CD8-positive, alpha-beta memory T cell (primary cell): ENCODE results near the gene ADIPOQ. TPM values are rescaled to one million over a fixed set of nuclear protein-coding genes. Genes with fewer than 3 reads are reported as not detected.
A peak's percentile ranks its signal among the peaks of the same experiment; 100 is the strongest.
"Not testable (repeated sequence)": the region's sequence is repeated elsewhere in the genome, so short reads cannot be mapped to it uniquely, and the experiment has no call there.

Experiments
- CTCF ChIA-PET: fragments of 350-600 bp; sonication (Branson Sonifier 250); formaldehyde crosslinking; loops from one replicate; lab custom pipeline; 2021; ENCODE audit warnings: antibody characterized with exemption; lab: Charles Lee
- POLR2A ChIA-PET: fragments of 350-600 bp; sonication (Branson Sonifier 250); formaldehyde crosslinking; loops from one replicate; lab custom pipeline; 2021; ENCODE audit warnings: antibody characterized with exemption; lab: Charles Lee
- DNase-seq, 5 donors: peaks; one replicate each; pipeline versions ENCODE4 v3.0.0 to v3.0.0-alpha.2; 2020 to 2022; ENCODE audit warnings: mixed read lengths in 1 of 5
- H3K27ac ChIP-seq: one replicate; pipeline ENCODE4 v1.7.0; 2013; ENCODE audit warnings: low read depth, mild to moderate bottlenecking, low read length, moderate library complexity
- H3K27me3 ChIP-seq: 2 replicates; pipeline ENCODE4 v1.7.0; 2013; ENCODE audit warnings: low read length, mild to moderate bottlenecking; ENCODE audit not compliant: insufficient read depth, poor library complexity, severe bottlenecking
- H3K36me3 ChIP-seq: 2 replicates; pipeline ENCODE4 v1.7.0; 2013; ENCODE audit warnings: mild to moderate bottlenecking, low read length, moderate library complexity; ENCODE audit not compliant: insufficient read depth
- H3K4me1 ChIP-seq: 2 replicates; pipeline ENCODE4 v1.7.0; 2013; ENCODE audit warnings: mild to moderate bottlenecking, low read length, moderate library complexity; ENCODE audit not compliant: insufficient read depth
- H3K4me3 ChIP-seq: 2 replicates; pipeline ENCODE4 v1.7.0; 2013; ENCODE audit warnings: mild to moderate bottlenecking, low read length
- H3K9me3 ChIP-seq: 2 replicates; pipeline ENCODE4 v1.7.0; 2013; ENCODE audit warnings: mild to moderate bottlenecking, low read length
- H3K27ac Mint-ChIP-seq, 8 donors: one replicate each; pipeline ENCODE4 v1.8.0; 2020 to 2021; ENCODE audit warnings: mixed read lengths in 8 of 8, mild to moderate bottlenecking in 6 of 8, inconsistent platforms in 3 of 8, moderate library complexity in 3 of 8
- H3K27me3 Mint-ChIP-seq, 2 donors: one replicate each; pipeline ENCODE4 v1.8.0; 2020 to 2021; ENCODE audit warnings: mixed read lengths in 2 of 2, mild to moderate bottlenecking in 1 of 2, moderate library complexity in 1 of 2
- H3K36me3 Mint-ChIP-seq, 3 donors: one replicate each; pipeline ENCODE4 v1.8.0; 2020 to 2021; ENCODE audit warnings: mixed read lengths in 3 of 3, inconsistent platforms in 1 of 3, mild to moderate bottlenecking in 1 of 3
- H3K4me1 Mint-ChIP-seq, 3 donors: one replicate each; pipeline ENCODE4 v1.8.0; 2020 to 2021; ENCODE audit warnings: mixed read lengths in 3 of 3, inconsistent platforms in 1 of 3, mild to moderate bottlenecking in 1 of 3
- H3K4me3 Mint-ChIP-seq, 7 donors: one replicate each; pipeline ENCODE4 v1.8.0; 2020 to 2021; ENCODE audit warnings: mixed read lengths in 7 of 7, mild to moderate bottlenecking in 6 of 7, moderate library complexity in 4 of 7, inconsistent platforms in 2 of 7
- H3K9me3 Mint-ChIP-seq, 5 donors: one replicate each; pipeline ENCODE4 v1.8.0; 2020 to 2022; ENCODE audit warnings: mixed read lengths in 5 of 5, mild to moderate bottlenecking in 3 of 5, moderate library complexity in 2 of 5, inconsistent platforms in 1 of 5
- polyA plus RNA-seq: library from polyadenylated mRNA; unstranded; fragments of 300-500 nt; fragmentation: Illumina TruSeq; gene quantifications from one replicate; pipeline ENCODE4 v1.2.3, GENCODE V29; 2021
- total RNA-seq, 2 experiments: library from RNA; stranded (reverse); gene quantifications; one replicate each; pipeline ENCODE4 v1.2.3, GENCODE V29; 2021

Gene ADIPOQ
- total and polyA plus RNA-seq, 3 experiments from 2014 or later, result not detected

DNA sequence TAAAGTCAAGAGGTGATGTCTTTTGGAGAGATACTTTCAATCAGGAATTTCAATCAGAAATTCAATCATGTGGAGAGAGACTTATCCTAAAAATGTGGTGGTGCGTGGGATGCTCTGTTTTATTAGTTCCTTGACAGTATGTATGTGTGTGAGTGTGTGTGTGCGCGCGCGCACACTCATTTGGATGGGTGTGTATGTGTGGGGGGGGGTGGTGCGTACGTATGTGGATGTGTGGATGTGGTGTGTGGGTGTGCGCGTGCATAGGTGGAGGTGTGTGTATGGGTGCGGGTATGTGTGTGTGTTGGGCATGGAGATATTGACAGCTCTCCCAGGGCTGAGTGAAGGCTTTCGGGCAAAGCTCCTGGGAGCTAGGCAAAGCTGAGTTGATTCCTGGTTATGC, 2.4 kb downstream of the ADIPOQ start:
- Mint-ChIP-seq H3K9me3 (no peaks in the 10 kb centered on the region), H3K4me3 (no peak overlapping the region), H3K36me3 (no peaks in the 10 kb centered on the region), H3K4me1 (peaks cover 6 to 8% (median 7%) of the 10 kb centered on the region in 3 donors), H3K27me3 (peaks cover 13 to 19% of the 10 kb centered on the region in 2 donors), H3K27ac (no peak overlapping the region)
- Histone ChIP-seq H3K9me3 (no peaks in the 10 kb centered on the region), H3K27ac (no peak overlapping the region), H3K4me3 (no peak overlapping the region), H3K27me3 (no peaks in the 10 kb centered on the region), H3K36me3 (no peaks in the 10 kb centered on the region), H3K4me1 (no peaks in the 10 kb centered on the region)
- CTCF ChIA-PET, result interaction anchor here (0.9 kb wide), 1 partner anchor 86 kb away, joined by 3 read pairs; no protein-coding TSS in a partner anchor
- DNase-seq, result no peak
- POLR2A ChIA-PET, result no interaction called here

DNA sequence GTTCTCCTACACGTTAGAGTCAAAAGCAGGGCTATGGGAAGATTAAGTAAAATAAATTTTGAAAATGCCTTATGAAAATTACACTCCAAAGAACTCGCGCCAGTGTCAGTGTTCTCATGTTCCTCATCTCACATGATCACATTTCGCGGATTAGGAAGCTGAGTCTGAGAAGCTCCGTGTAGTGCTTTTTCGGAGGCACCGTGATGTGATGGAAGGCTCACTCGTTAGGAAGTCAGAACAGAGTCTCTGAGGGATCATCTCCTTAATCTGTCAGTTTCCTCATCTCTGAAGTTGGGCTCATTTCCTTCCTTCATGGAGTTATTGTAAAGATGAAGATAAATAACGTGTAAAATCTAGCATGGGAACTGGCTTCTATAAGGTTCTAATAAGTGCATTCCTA, 3.2 kb downstream of the ADIPOQ start:
- DNase-seq, result no peak
- H3K4me3 Mint-ChIP-seq, result no peak overlapping the region
- no peaks in the 10 kb centered on the region for H3K9me3 Mint-ChIP-seq
- Histone ChIP-seq H3K27ac (no peak overlapping the region), H3K9me3 (no peaks in the 10 kb centered on the region), H3K4me1 (no peaks in the 10 kb centered on the region), H3K4me3 (no peak overlapping the region), H3K27me3 (no peaks in the 10 kb centered on the region), H3K36me3 (no peaks in the 10 kb centered on the region)
- peaks cover 13 to 19% of the 10 kb centered on the region in 2 donors for H3K27me3 Mint-ChIP-seq
- ChIA-PET CTCF (interaction anchor here (0.9 to 1.6 kb wide), 2 partner anchors 85 to 87 kb away, joined by 3 to 7 read pairs; partner anchors contain the start of gene ST6GAL1), POLR2A (no interaction called here)
- no peaks in the 10 kb centered on the region for H3K36me3 Mint-ChIP-seq
- H3K27ac Mint-ChIP-seq, result no peak overlapping the region
- H3K4me1 Mint-ChIP-seq, result peaks cover 6 to 8% (median 8%) of the 10 kb centered on the region in 3 donors

DNA sequence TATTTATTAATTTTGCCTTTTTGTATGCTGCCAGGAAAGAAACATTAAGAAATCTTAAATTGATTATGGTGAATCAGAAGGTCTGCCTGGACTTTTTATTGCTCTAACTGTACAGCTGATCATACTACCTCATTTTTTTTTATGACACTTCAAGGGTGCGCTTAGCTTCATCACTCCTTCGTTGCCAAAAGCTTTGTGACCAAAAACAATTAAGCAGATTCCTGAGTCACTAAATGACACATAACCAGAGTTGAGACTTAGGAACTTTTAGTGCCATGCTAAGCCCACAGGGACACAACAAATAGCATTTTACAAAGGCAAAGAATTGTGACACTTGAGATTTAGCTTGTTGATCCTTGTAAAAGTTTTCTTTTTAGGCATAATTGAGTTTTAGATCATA, 4.9 kb downstream of the ADIPOQ start:
- peaks cover 14 to 19% of the 10 kb centered on the region in 2 donors for H3K27me3 Mint-ChIP-seq
- DNase-seq, result no peak
- H3K27ac Mint-ChIP-seq, result no peak overlapping the region
- Histone ChIP-seq H3K9me3 (no peaks in the 10 kb centered on the region), H3K4me1 (no peaks in the 10 kb centered on the region), H3K4me3 (no peak overlapping the region), H3K27me3 (no peaks in the 10 kb centered on the region), H3K27ac (no peak overlapping the region), H3K36me3 (no peaks in the 10 kb centered on the region)
- CTCF ChIA-PET, result interaction anchor here (1.0 to 5.0 kb wide), 5 partner anchors 87 to 316 kb away, joined by 3 to 116 read pairs (median 5); partner anchors contain the start of genes RPL39L and ST6GAL1
- H3K4me1 Mint-ChIP-seq, result peaks cover 16 to 19% (median 18%) of the 10 kb centered on the region in 3 donors
- POLR2A ChIA-PET, result no interaction called here
- H3K9me3 Mint-ChIP-seq, result no peaks in the 10 kb centered on the region
- H3K36me3 Mint-ChIP-seq, result no peaks in the 10 kb centered on the region
- H3K4me3 Mint-ChIP-seq, result no peak overlapping the region

DNA sequence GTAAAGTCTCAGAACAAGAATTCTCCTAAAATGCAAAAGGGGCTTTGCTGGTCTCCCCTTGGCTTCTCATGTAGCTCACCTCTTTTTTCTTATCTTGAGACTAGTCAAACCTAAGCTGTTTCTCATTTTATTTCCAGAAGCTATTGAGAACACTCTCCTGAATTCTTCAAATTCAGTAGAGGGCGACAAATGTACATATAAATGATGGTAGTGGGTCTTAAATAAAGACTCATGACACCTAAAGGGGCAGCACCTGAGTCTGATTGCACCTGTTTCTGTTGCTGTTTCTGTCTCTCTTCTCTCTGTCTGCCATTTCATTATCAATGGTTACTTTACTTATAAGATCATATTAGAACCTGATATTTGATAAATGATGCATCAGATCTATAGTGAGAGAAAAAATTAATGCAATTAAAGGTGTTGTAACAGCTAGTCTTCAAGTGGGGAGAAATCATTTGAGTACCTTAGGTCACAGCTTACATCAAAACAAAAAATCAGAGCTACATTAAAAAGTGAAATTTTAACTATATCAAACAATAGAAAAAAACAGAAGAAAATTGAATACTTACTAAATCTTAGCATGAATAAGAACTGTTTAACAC, 7.0 kb downstream of the ADIPOQ start:
- Histone ChIP-seq H3K4me1 (no peaks in the 10 kb centered on the region), H3K27me3 (no peaks in the 10 kb centered on the region), H3K27ac (no peak overlapping the region), H3K36me3 (no peaks in the 10 kb centered on the region), H3K9me3 (no peaks in the 10 kb centered on the region), H3K4me3 (no peak overlapping the region)
- Mint-ChIP-seq H3K9me3 (no peaks in the 10 kb centered on the region), H3K27ac (peak overlapping the region in 4 of 8 donors; percentile 22 to 71 (median 48)), H3K36me3 (no peaks in the 10 kb centered on the region), H3K4me3 (no peak overlapping the region), H3K27me3 (peaks cover 14 to 19% of the 10 kb centered on the region in 2 donors), H3K4me1 (peaks cover 18 to 26% (median 18%) of the 10 kb centered on the region in 3 donors)
- DNase-seq, result peak in 2 of 5 donors; percentile 59 to 65
- CTCF ChIA-PET, result interaction anchor here (0.6 to 5.0 kb wide), 53 partner anchors 10 to 320 kb away, joined by 3 to 116 read pairs (median 7); partner anchors contain the start of genes RPL39L and ST6GAL1
- POLR2A ChIA-PET, result interaction anchor here (0.7 to 2.6 kb wide), 6 partner anchors 82 to 1251 kb away, joined by 3 to 22 read pairs (median 8); partner anchors contain the start of gene ST6GAL1

DNA sequence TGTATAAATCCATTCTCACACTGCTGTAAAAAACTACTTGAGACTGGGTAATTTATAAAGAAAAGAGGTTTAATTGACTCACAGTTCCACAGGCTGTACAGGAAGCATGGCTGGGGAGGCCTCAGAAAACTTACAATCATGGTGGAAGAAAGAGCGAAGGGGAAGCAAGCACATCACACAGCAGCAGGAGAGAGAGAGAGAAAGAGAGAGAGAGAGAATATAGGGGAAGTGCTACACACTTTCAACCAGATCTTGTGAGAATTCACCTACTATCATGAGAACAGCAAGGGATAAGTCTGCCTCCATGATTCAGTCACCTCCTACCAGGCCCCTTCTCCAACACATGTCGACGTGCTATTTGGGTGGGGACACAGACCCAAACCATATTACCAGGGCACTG, 9.3 kb downstream of the ADIPOQ start:
- H3K4me1 ChIP-seq, result not testable (repeated sequence)

DNA sequence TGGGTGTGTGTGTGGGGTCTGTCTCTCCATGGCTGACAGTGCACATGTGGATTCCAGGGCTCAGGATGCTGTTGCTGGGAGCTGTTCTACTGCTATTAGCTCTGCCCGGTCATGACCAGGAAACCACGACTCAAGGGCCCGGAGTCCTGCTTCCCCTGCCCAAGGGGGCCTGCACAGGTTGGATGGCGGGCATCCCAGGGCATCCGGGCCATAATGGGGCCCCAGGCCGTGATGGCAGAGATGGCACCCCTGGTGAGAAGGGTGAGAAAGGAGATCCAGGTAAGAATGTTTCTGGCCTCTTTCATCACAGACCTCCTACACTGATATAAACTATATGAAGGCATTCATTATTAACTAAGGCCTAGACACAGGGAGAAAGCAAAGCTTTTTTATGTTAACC, 10.5 kb downstream of the ADIPOQ start:
- Histone ChIP-seq H3K36me3 (no peaks in the 10 kb centered on the region), H3K27ac (no peak overlapping the region), H3K27me3 (no peaks in the 10 kb centered on the region), H3K9me3 (no peaks in the 10 kb centered on the region), H3K4me3 (no peak overlapping the region), H3K4me1 (no peaks in the 10 kb centered on the region)
- Mint-ChIP-seq H3K27me3 (peaks cover 0 to 1% of the 10 kb centered on the region in 2 donors), H3K4me3 (no peak overlapping the region), H3K9me3 (no peaks in the 10 kb centered on the region), H3K4me1 (peaks cover 18 to 26% (median 18%) of the 10 kb centered on the region in 3 donors), H3K36me3 (no peaks in the 10 kb centered on the region), H3K27ac (no peak overlapping the region)
- ChIA-PET POLR2A (no interaction called here), CTCF (interaction anchor here (1.4 to 1.6 kb wide), 2 partner anchors 56 to 79 kb away, joined by 4 to 6 read pairs; no protein-coding TSS in a partner anchor)
- DNase-seq, result no peak

More for the DNA sequence above, 9.3 kb downstream of the ADIPOQ start:
- not testable (repeated sequence) for H3K27me3 Mint-ChIP-seq, H3K36me3 ChIP-seq, H3K27ac ChIP-seq, H3K9me3 Mint-ChIP-seq, DNase-seq, H3K27me3 ChIP-seq, H3K4me3 ChIP-seq, H3K9me3 ChIP-seq, H3K4me3 Mint-ChIP-seq, H3K36me3 Mint-ChIP-seq
- Mint-ChIP-seq H3K27ac (peak overlapping the region in 3 of 8 donors; percentile 1 to 29 (median 8)), H3K4me1 (peaks cover 18 to 26% (median 18%) of the 10 kb centered on the region in 3 donors)
- POLR2A ChIA-PET, result interaction anchor here (0.5 kb wide), 1 partner anchor 8 kb away, joined by 3 read pairs; no protein-coding TSS in a partner anchor
- CTCF ChIA-PET, result interaction anchor here (1.6 to 5.0 kb wide), 2 partner anchors 57 to 312 kb away, joined by 4 to 53 read pairs; no protein-coding TSS in a partner anchor

DNA sequence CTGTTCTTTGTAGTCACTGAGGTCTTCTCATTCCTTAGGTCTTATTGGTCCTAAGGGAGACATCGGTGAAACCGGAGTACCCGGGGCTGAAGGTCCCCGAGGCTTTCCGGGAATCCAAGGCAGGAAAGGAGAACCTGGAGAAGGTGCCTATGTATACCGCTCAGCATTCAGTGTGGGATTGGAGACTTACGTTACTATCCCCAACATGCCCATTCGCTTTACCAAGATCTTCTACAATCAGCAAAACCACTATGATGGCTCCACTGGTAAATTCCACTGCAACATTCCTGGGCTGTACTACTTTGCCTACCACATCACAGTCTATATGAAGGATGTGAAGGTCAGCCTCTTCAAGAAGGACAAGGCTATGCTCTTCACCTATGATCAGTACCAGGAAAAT, 11.6 kb downstream of the ADIPOQ start:
- POLR2A ChIA-PET, result no interaction called here
- no peaks in the 10 kb centered on the region for H3K36me3 ChIP-seq

DNA sequence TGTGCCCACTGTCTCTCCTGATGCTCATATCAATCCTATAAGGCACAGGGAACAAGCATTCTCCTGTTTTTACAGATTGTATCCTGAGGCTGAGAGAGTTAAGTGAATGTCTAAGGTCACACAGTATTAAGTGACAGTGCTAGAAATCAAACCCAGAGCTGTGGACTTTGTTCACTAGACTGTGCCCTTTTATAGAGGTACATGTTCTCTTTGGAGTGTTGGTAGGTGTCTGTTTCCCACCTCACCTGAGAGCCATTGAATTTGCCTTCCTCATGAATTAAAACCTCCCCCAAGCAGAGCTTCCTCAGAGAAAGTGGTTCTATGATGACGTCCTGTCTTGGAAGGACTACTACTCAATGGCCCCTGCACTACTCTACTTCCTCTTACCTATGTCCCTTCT, 12.4 kb downstream of the ADIPOQ start:
- ChIA-PET POLR2A (no interaction called here), CTCF (no interaction called here)
- no peaks in the 10 kb centered on the region for H3K36me3 ChIP-seq
- no peak for DNase-seq
- no peak overlapping the region for H3K4me3 ChIP-seq
- Mint-ChIP-seq H3K36me3 (peaks cover 0 to 7% (median 2%) of the 10 kb centered on the region in 3 donors), H3K4me3 (no peak overlapping the region), H3K4me1 (peaks cover 11 to 18% (median 12%) of the 10 kb centered on the region in 3 donors), H3K9me3 (peaks cover 0 to 8% (median 7%) of the 10 kb centered on the region in 5 donors), H3K27me3 (peaks cover 0 to 3% of the 10 kb centered on the region in 2 donors), H3K27ac (no peak overlapping the region)
- H3K4me1 ChIP-seq, result no peaks in the 10 kb centered on the region
- H3K27ac ChIP-seq, result no peak overlapping the region
- no peaks in the 10 kb centered on the region for H3K9me3 ChIP-seq
- no peaks in the 10 kb centered on the region for H3K27me3 ChIP-seq

More for the DNA sequence above, 11.6 kb downstream of the ADIPOQ start:
- Histone ChIP-seq H3K27ac (no peak overlapping the region), H3K9me3 (no peaks in the 10 kb centered on the region), H3K4me1 (no peaks in the 10 kb centered on the region), H3K27me3 (no peaks in the 10 kb centered on the region), H3K4me3 (no peak overlapping the region)
- Mint-ChIP-seq H3K36me3 (no peaks in the 10 kb centered on the region), H3K9me3 (peaks cover 0 to 6% (median 2%) of the 10 kb centered on the region in 5 donors), H3K4me3 (no peak overlapping the region), H3K27me3 (peaks cover 0 to 1% of the 10 kb centered on the region in 2 donors), H3K27ac (no peak overlapping the region), H3K4me1 (peaks cover 18 to 26% (median 18%) of the 10 kb centered on the region in 3 donors)
- no peak for DNase-seq
- CTCF ChIA-PET, result no interaction called here
